ENCODE results near the gene TTC27.

GRCh38 chr2:32833709-32834108, 205.9 kb downstream of the TTC27 start:
- no peak for TF ChIP-seq EZH2 (IDR thresholded peaks at IDR 0.05)
- no peak for TF ChIP-seq POLR2AphosphoS5 (IDR thresholded peaks at IDR 0.05; ENCODE audit: borderline replicate concordance, low read depth, low read length)
